Lung (tissue), 15 donors: ENCODE results near the gene POTED. TPM values are rescaled to one million over a fixed set of nuclear protein-coding genes. Genes with fewer than 3 reads are reported as not detected.
"Not testable (repeated sequence)": the region's sequence is repeated elsewhere in the genome, so short reads cannot be mapped to it uniquely, and the experiment has no call there.

Source experiments
- ATAC-seq: fragments of 200-7000 bp; cut with Tn5 transposase; one replicate; pipeline ENCODE4 v1.9.1; 2020; ENCODE audit warnings: moderate number of reproducible peaks; ENCODE audit not compliant: insufficient read depth, low FRiP score
- DNase-seq, 3 donors: peaks; one replicate each; pipeline ENCODE4 v3.0.0-alpha.2; 2013 to 2017
- H3K27ac ChIP-seq, 2 donors: one replicate each; pipeline ENCODE4 v1.5.1; 2013; ENCODE audit warnings: mild to moderate bottlenecking in 2 of 2, moderate library complexity in 2 of 2, control low read depth in 1 of 2, inconsistent platforms in 1 of 2, low read depth in 1 of 2, low read length in 1 of 2
- H3K27me3 ChIP-seq, 3 donors: one replicate each; pipeline ENCODE4 v1.5.1; 2013; ENCODE audit warnings: low read length in 2 of 3; ENCODE audit not compliant: control insufficient read depth in 3 of 3, insufficient read depth in 3 of 3
- H3K36me3 ChIP-seq, 4 donors: one replicate each; pipeline ENCODE4 v1.5.1; 2013; ENCODE audit warnings: low read length in 4 of 4, mild to moderate bottlenecking in 1 of 4, moderate library complexity in 1 of 4; ENCODE audit not compliant: control insufficient read depth in 4 of 4, insufficient read depth in 4 of 4
- H3K4me1 ChIP-seq, 5 donors: one replicate each; pipeline ENCODE4 v1.5.1; 2013; ENCODE audit warnings: low read length in 5 of 5, mild to moderate bottlenecking in 2 of 5, moderate library complexity in 1 of 5; ENCODE audit not compliant: control insufficient read depth in 5 of 5, insufficient read depth in 5 of 5
- H3K4me3 ChIP-seq: one replicate; pipeline ENCODE4 v1.5.1; 2013; ENCODE audit warnings: mild to moderate bottlenecking, control low read depth, moderate library complexity
- H3K9ac ChIP-seq, 2 donors: one replicate each; pipeline ENCODE4 v1.5.1; 2013; ENCODE audit warnings: low read length in 2 of 2, control low read depth in 1 of 2; ENCODE audit not compliant: insufficient read depth in 1 of 2
- H3K9me3 ChIP-seq, 4 donors: one replicate each; pipeline ENCODE4 v1.5.1; 2013; ENCODE audit warnings: low read length in 3 of 4, mild to moderate bottlenecking in 1 of 4, moderate library complexity in 1 of 4; ENCODE audit not compliant: control insufficient read depth in 4 of 4, insufficient read depth in 3 of 4
- WGBS, 2 donors: extraction: QIAGEN DNeasy Blood & Tissue Kit; methylation state at CpG; one replicate each; pipeline ENCODE4 v1.1.7; 2013; 5-methylcytosine and 5-hydroxymethylcytosine counted together
- long read RNA-seq, 5 donors: transcript quantifications; one replicate each; lab custom pipeline, GENCODE V29; 2026
- polyA plus RNA-seq, 2 donors: library from polyadenylated mRNA; stranded (reverse); fragments of 200-250 nt; gene quantifications; one replicate each; pipeline ENCODE4 v1.2.1, GENCODE V29; 2013
- small RNA-seq: library from RNA; depleted of rRNA; stranded (forward); fragments of <200 nt; gene quantifications from one replicate; pipeline ENCODE3, GENCODE V24; 2014; ENCODE audit warnings: low replicate concordance
- total RNA-seq, 2 donors: library from RNA; depleted of rRNA in 1 of 2; stranded (reverse); fragments of >200 nt in 1 of 2; gene quantifications; one replicate each; pipeline ENCODE4 v1.2.1, GENCODE V29; 2014 to 2021
- donor health status: Bipolar disorder and iron deficiency.
- donor health status: healthy.
- donor health status: DM: yes; HTN: yes; CAD: no.

POTED gene
- total RNA-seq = not detected
- polyA plus RNA-seq = not detected
- long read RNA-seq, donor 1 = 0 reads
- long read RNA-seq, donor 2 = 0 reads
- long read RNA-seq, donor 3 = 0 reads
- long read RNA-seq, donor 4 = 0 reads
- long read RNA-seq, donor 5 = 0 reads

DNA sequence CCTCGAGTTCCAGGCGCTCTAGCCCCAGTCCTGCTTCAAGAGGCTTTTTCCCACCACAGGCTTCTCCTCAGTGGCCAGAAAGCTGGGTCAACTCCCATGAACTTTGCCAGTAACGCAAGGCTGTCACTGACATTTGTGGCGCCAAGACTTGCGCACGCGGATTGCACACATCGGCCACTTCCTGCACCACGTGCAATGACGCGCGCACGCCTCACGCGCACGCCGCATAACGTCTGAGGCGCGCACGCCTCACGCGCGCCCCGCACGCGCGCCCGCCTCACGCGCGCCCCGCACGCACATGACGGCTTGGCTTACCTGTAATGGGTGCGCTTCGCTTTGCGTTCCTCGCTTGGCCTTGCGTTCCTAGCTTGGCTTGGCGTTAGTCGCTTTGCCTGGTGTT lies at the start of gene POTED:
Gene POTED, plus strand, starts transcription at position 301 of the 400 bp plus-strand sequence. CDS start 452 bp downstream, outside the sequence.
- not testable (repeated sequence) for H3K9me3 ChIP-seq, DNase-seq, H3K9ac ChIP-seq, H3K27me3 ChIP-seq, H3K36me3 ChIP-seq, H3K27ac ChIP-seq, H3K4me3 ChIP-seq, H3K4me1 ChIP-seq, ATAC-seq
- 84% methylated on average over 25 to 33 of the region's 42 CpGs for WGBS, 2 donors

DNA sequence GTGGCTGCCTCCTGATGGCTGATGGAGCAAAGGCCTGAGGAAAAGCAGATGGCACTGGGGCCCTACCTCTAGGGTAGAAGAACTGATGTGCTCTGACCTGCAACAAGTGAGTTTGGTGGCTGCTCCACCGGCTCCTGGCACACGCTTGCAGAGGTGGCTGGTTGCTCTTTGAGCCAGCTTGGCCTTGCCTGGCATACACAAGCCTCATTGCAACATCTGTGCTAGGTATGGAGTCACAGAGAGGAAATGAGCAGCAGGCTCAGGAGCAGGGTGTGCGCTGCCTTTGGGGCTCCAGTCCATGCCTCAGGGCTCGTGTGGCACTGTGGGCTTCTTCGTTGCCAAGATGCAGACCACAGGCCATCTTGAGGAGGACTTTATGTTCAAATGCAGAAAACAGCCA lies 40.5 kb downstream of the POTED start:
- H3K27ac ChIP-seq, H3K27me3 ChIP-seq, H3K4me3 ChIP-seq, H3K36me3 ChIP-seq, ATAC-seq, DNase-seq, H3K9me3 ChIP-seq, H3K4me1 ChIP-seq, H3K9ac ChIP-seq: not testable (repeated sequence)
- 100% methylated on average over 3 of the region's 5 CpGs; no CpG with 5 or more reads in 1 of the 2 donors for WGBS, 2 donors

DNA sequence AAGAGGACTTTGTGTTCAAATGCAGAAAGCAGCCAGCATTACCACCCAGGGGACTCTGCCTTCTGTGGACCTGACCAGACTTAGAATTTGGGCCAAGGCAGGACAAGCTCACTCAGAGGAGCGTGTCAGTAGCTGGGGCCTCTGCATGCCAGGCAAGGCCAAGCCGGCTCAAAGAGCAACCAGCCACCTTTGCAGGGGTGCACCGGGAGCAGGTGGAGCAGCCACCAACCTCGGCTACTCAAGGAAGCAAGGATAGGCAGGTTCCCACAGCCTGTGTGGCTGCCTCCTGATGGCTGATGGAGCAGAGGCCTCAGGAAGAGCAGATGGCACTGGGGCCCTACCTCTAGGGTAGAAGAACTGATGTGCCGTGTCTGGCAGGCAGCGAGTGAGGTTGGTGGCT lies 42.2 kb downstream of the POTED start:
- not testable (repeated sequence) for H3K27ac ChIP-seq

More for the DNA sequence above, 42.2 kb downstream of the POTED start:
- not testable (repeated sequence) for H3K27me3 ChIP-seq, ATAC-seq, H3K4me1 ChIP-seq, H3K4me3 ChIP-seq, H3K9me3 ChIP-seq, H3K9ac ChIP-seq, H3K36me3 ChIP-seq
- WGBS, 2 donors = 80 to 95% methylated on average over 3 to 6 of the region's 6 CpGs
- DNase-seq = peak in 1 of 3 donors; percentile 0

Small RNA genes lying within 50 kb of the gene (small RNA-seq; reads per million reads assigned to genes)
- gene AL050303.3 = not detected
- gene MIR3118-1 = not detected
- gene RNU6-286P = not detected
